B cell (primary cell): ENCODE data around the gene STX11. TPM values are rescaled to one million over a fixed set of nuclear protein-coding genes. Genes with fewer than 3 reads are reported as not detected.

Experiments
- ATAC-seq: fragments of 200-7000 bp; cut with Tn5 transposase; one replicate; pipeline ENCODE4 v1.10.0; 2021; ENCODE audit warnings: low read depth, mild to moderate bottlenecking, moderate number of reproducible peaks, moderate library complexity
- CTCF ChIA-PET: fragments of 350-600 bp; sonication (Branson Sonifier 250); formaldehyde crosslinking; loops from one replicate; lab custom pipeline; 2021; ENCODE audit warnings: antibody characterized with exemption, inconsistent platforms; lab: Charles Lee
- POLR2A ChIA-PET: fragments of 350-600 bp; sonication (Branson Sonifier 250); formaldehyde crosslinking; loops from one replicate; lab custom pipeline; 2021; ENCODE audit warnings: antibody characterized with exemption; lab: Charles Lee
- DNase-seq: peaks from one replicate; pipeline ENCODE4 v3.0.0; 2013
- H2AFZ ChIP-seq: 2 replicates; pipeline ENCODE4 v1.6.1; 2012; ENCODE audit warnings: mild to moderate bottlenecking, low read depth, low read length; ENCODE audit not compliant: insufficient read depth, poor library complexity, severe bottlenecking
- H3K27ac ChIP-seq, 2 donors: 1 replicate in 1 of 2; 2 replicates in 1 of 2; pipeline ENCODE4 v1.5.1; 2012 to 2013; ENCODE audit warnings: low read length in 2 of 2, mild to moderate bottlenecking in 2 of 2, moderate library complexity in 1 of 2
- H3K27me3 ChIP-seq, 4 experiments: fragments of 200-600 bp in 1 of 4; sonication (generic) in 1 of 4; replicated peaks in 1 of 4; 1 replicate in 2 of 4; 2 replicates in 2 of 4; pipeline versions ENCODE4 v1.6.1 to v1.7.0; 2013 to 2016; ENCODE audit warnings: low read length in 3 of 4, mild to moderate bottlenecking in 2 of 4, mixed read lengths in 1 of 4, moderate library complexity in 1 of 4; ENCODE audit not compliant: insufficient read depth in 4 of 4, control insufficient read depth in 3 of 4; ENCODE audit errors: control extremely low read depth in 1 of 4
- H3K36me3 ChIP-seq, 2 experiments: replicated peaks in 1 of 2; 1 replicate in 1 of 2; 2 replicates in 1 of 2; pipeline versions ENCODE4 v1.6.1 to v1.7.1; 2013; ENCODE audit warnings: low read length in 1 of 2; ENCODE audit not compliant: insufficient read depth in 2 of 2, control insufficient read depth in 1 of 2; ENCODE audit errors: control extremely low read depth in 1 of 2, extremely low read depth in 1 of 2
- H3K4me1 ChIP-seq, 2 donors: fragments of 200-600 bp in 1 of 2; sonication (generic) in 1 of 2; 1 replicate in 1 of 2; 2 replicates in 1 of 2; pipeline versions ENCODE4 v1.5.1 to v1.6.1; 2013 to 2017; ENCODE audit warnings: low read length in 2 of 2; ENCODE audit not compliant: control insufficient read depth in 2 of 2, insufficient read depth in 2 of 2
- H3K4me2 ChIP-seq: replicated peaks from 2 replicates; pipeline ENCODE3; 2012; ENCODE audit warnings: mild to moderate bottlenecking, low read depth, low read length; ENCODE audit not compliant: poor library complexity, severe bottlenecking
- H3K4me3 ChIP-seq, 5 experiments: fragments of 200-600 bp in 1 of 5; sonication (generic) in 1 of 5; 1 replicate in 3 of 5; 2 replicates in 2 of 5; pipeline versions ENCODE4 v1.5.1 to v1.7.0; 2011 to 2016; ENCODE audit warnings: low read length in 4 of 5, mild to moderate bottlenecking in 4 of 5, low read depth in 2 of 5, control low read depth in 1 of 5, moderate library complexity in 1 of 5; ENCODE audit not compliant: insufficient read depth in 1 of 5; ENCODE audit errors: control extremely low read depth in 1 of 5, extremely low read depth in 1 of 5
- H3K79me2 ChIP-seq: fragments of 200-600 bp; sonication (generic); one replicate; pipeline ENCODE4 v1.6.0; 2016; ENCODE audit warnings: low read length; ENCODE audit not compliant: control insufficient read depth, insufficient read depth
- H3K9ac ChIP-seq: fragments of 200-600 bp; sonication (generic); 2 replicates; pipeline ENCODE4 v1.6.1; 2017; ENCODE audit warnings: mild to moderate bottlenecking, low read length, moderate library complexity
- H3K9me3 ChIP-seq, 3 donors: one replicate each; pipeline versions ENCODE4 v1.6.1 to v1.7.1; 2013; ENCODE audit warnings: low read length in 2 of 3; ENCODE audit not compliant: control insufficient read depth in 2 of 3, insufficient read depth in 1 of 3; ENCODE audit errors: control extremely low read depth in 1 of 3
- H4K20me1 ChIP-seq: 2 replicates; pipeline ENCODE4 v1.6.0; 2012; ENCODE audit warnings: mild to moderate bottlenecking, low read length; ENCODE audit not compliant: insufficient read depth, control insufficient read depth, poor library complexity, severe bottlenecking
- H3K27ac Mint-ChIP-seq: one replicate; pipeline ENCODE4 v1.8.0; 2021; ENCODE audit warnings: mixed read lengths
- H3K27me3 Mint-ChIP-seq: one replicate; pipeline ENCODE4 v1.8.0; 2021; ENCODE audit warnings: mixed read lengths
- H3K4me1 Mint-ChIP-seq: one replicate; pipeline ENCODE4 v1.8.0; 2021; ENCODE audit warnings: mixed read lengths
- H3K4me3 Mint-ChIP-seq: one replicate; pipeline ENCODE4 v1.8.0; 2021; ENCODE audit warnings: mixed read lengths
- H3K9me3 Mint-ChIP-seq: one replicate; pipeline ENCODE4 v1.8.0; 2022; ENCODE audit warnings: mixed read lengths; ENCODE audit not compliant: insufficient read depth
- CTCF ChIP-seq: fragments of 200-600 bp; IDR thresholded peaks from one replicate; pipeline ENCODE4 v1.8.0; 2022; ENCODE audit warnings: antibody characterized with exemption, mild to moderate bottlenecking
- EZH2 ChIP-seq: IDR thresholded peaks from 2 replicates; pipeline ENCODE4 v1.6.1; 2012; ENCODE audit warnings: borderline replicate concordance, low read depth, mild to moderate bottlenecking, moderate library complexity, low read length; ENCODE audit not compliant: insufficient read depth, poor library complexity, severe bottlenecking
- WGBS: methylation state at CpG from one replicate; pipeline ENCODE4 v1.1.5; 2013; ENCODE audit warnings: missing lambda C conversion rate; ENCODE audit not compliant: insufficient coverage; 5-methylcytosine and 5-hydroxymethylcytosine counted together
- intact Hi-C: fragments of 100-400 bp; cut with micrococcal nuclease; formaldehyde crosslinking; loops from one replicate; pipeline ENCODE4 v1.10.0; 2022
- polyA plus RNA-seq: library from polyadenylated mRNA; depleted of rRNA; stranded (reverse); fragments of >200 nt; gene quantifications from 2 replicates; pipeline ENCODE4 v1.2.3, GENCODE V29; 2012
- total RNA-seq, 2 donors: library from RNA; stranded (reverse); fragments of 120-200 nt in 1 of 2; gene quantifications; 1 replicate in 1 of 2; 2 replicates in 1 of 2; pipeline versions ENCODE4 v1.2.3 to v1.2.4, GENCODE V29; 2013 to 2022

STX11 gene
- total and polyA plus RNA-seq, 2 donors (not counting 1 experiment from before 2014, with no cell fraction given): 10.3 to 14.6 TPM

- intact Hi-C loops: no loop called here
- Histone ChIP-seq H3K36me3 (no peaks in the 10 kb centered on the region), H4K20me1 (no peaks in the 10 kb centered on the region), H3K27ac (no peak overlapping the region), H3K79me2 (no peaks in the 10 kb centered on the region), H3K27me3 (peaks cover 0 to 4% (median 0%) of the 10 kb centered on the region in 4 experiments), H3K4me3 (no peak overlapping the region), H3K4me1 (no peaks in the 10 kb centered on the region), H2AFZ (no peak overlapping the region), H3K9me3 (no peaks in the 10 kb centered on the region), H3K4me2 (no peak overlapping the region), H3K9ac (no peak overlapping the region)
- CTCF ChIA-PET: interaction anchor here (1.0 to 1.4 kb wide), 2 partner anchors 8 to 351 kb away, joined by 3 read pairs; no protein-coding TSS in a partner anchor
- WGBS: 85% methylated on average over 4 of the region's 6 CpGs
- Mint-ChIP-seq H3K4me1 (peaks cover 6% of the 10 kb centered on the region), H3K9me3 (no peaks in the 10 kb centered on the region), H3K4me3 (no peak overlapping the region), H3K27ac (no peak overlapping the region), H3K27me3 (no peaks in the 10 kb centered on the region)
- no peak for DNase-seq
- POLR2A ChIA-PET: no interaction called here
- ATAC-seq: no peak
- no peak for TF ChIP-seq CTCF
- no peak for TF ChIP-seq EZH2
These were observed 20.8 kb upstream of the STX11 start for GRCh38 chr6:144129469-144129868.

GRCh38 chr6:144131248-144131709 lies 19.0 kb upstream of the STX11 start:
- CTCF ChIA-PET: no interaction called here

More at GRCh38 chr6:144131248-144131709, 19.0 kb upstream of the STX11 start:
- H3K79me2 ChIP-seq: no peaks in the 10 kb centered on the region
- H3K4me1 ChIP-seq: no peaks in the 10 kb centered on the region
- H3K27ac Mint-ChIP-seq: no peak overlapping the region
- H3K9me3 ChIP-seq: no peaks in the 10 kb centered on the region
- no peak overlapping the region for H3K4me2 ChIP-seq
- no peaks in the 10 kb centered on the region for H3K9me3 Mint-ChIP-seq
- WGBS: no CpG with 5 or more reads among the region's 1 CpG
- H3K9ac ChIP-seq: no peak overlapping the region
- no peaks in the 10 kb centered on the region for H4K20me1 ChIP-seq
- H3K36me3 ChIP-seq: no peaks in the 10 kb centered on the region
- intact Hi-C loops: no loop called here
- H3K4me3 Mint-ChIP-seq: no peak overlapping the region
- no peak for DNase-seq
- TF ChIP-seq CTCF: no peak
- no peak for TF ChIP-seq EZH2
- H3K27ac ChIP-seq: no peak overlapping the region
- ATAC-seq: no peak
- peaks cover 0 to 4% (median 0%) of the 10 kb centered on the region in 4 experiments for H3K27me3 ChIP-seq
- peaks cover 3% of the 10 kb centered on the region for H3K4me1 Mint-ChIP-seq
- no peak overlapping the region for H3K4me3 ChIP-seq
- H3K27me3 Mint-ChIP-seq: peaks cover under 1% of the 10 kb centered on the region
- H2AFZ ChIP-seq: no peak overlapping the region
- POLR2A ChIA-PET: no interaction called here
